ENCODE results near the gene KCNJ3.

DNA sequence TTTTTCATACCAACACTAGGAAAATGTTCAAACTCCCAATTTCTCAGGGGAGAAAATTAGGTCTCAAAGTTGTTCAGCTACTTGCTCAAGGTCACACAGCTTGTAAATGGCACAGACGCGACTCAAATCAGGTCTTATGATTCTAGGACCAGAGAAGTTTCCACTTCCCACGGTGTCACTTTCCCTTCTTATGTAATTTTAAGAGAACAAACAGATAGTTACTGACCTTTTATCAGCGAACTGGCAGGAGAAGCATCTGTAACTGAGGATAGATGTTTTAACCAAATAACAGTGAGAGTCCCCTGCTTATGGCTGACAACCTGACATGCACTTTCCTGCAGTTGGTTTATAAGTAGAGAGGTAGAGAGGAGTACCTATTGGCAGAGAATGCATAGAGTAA lies 2.1 kb upstream of the KCNJ3 start:
- TF ChIP-seq POLR2A (IDR thresholded peaks at IDR 0.05; ENCODE audit: borderline replicate concordance, extremely low read depth, insufficient read depth, insufficient read length) (no peak), CTCF (IDR thresholded peaks at IDR 0.05 in 2 of 3, conservative IDR thresholded peaks at IDR 0.05 in 1 of 3; ENCODE audit: borderline replicate concordance in 1 of 3, insufficient read depth in 1 of 3, low read depth in 2 of 3, low read length in 2 of 3) (no peak), RAD21 (IDR thresholded peaks at IDR 0.05; ENCODE audit: low read depth) (no peak), POLR2AphosphoS5 (IDR thresholded peaks at IDR 0.05; ENCODE audit: low read depth, low read length) (no peak), MAX (IDR thresholded peaks at IDR 0.05) (no peak), EZH2 (IDR thresholded peaks at IDR 0.05) (no peak), YY1 (IDR thresholded peaks at IDR 0.05; ENCODE audit: extremely low read depth, insufficient replicate concordance, low read depth, low read length) (no peak), JUND (IDR thresholded peaks at IDR 0.05) (no peak), SIN3A (IDR thresholded peaks at IDR 0.05; ENCODE audit: low read depth) (no peak), FOSL1 (IDR thresholded peaks at IDR 0.05; ENCODE audit: low read depth) (no peak), EZH2phosphoT487 (IDR thresholded peaks at IDR 0.05; ENCODE audit: borderline replicate concordance) (no peak)
- TF ChIP-seq, protein P1, sequence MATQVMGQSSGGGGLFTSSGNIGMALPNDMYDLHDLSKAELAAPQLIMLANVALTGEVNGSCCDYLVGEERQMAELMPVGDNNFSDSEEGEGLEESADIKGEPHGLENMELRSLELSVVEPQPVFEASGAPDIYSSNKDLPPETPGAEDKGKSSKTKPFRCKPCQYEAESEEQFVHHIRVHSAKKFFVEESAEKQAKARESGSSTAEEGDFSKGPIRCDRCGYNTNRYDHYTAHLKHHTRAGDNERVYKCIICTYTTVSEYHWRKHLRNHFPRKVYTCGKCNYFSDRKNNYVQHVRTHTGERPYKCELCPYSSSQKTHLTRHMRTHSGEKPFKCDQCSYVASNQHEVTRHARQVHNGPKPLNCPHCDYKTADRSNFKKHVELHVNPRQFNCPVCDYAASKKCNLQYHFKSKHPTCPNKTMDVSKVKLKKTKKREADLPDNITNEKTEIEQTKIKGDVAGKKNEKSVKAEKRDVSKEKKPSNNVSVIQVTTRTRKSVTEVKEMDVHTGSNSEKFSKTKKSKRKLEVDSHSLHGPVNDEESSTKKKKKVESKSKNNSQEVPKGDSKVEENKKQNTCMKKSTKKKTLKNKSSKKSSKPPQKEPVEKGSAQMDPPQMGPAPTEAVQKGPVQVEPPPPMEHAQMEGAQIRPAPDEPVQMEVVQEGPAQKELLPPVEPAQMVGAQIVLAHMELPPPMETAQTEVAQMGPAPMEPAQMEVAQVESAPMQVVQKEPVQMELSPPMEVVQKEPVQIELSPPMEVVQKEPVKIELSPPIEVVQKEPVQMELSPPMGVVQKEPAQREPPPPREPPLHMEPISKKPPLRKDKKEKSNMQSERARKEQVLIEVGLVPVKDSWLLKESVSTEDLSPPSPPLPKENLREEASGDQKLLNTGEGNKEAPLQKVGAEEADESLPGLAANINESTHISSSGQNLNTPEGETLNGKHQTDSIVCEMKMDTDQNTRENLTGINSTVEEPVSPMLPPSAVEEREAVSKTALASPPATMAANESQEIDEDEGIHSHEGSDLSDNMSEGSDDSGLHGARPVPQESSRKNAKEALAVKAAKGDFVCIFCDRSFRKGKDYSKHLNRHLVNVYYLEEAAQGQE (IDR thresholded peaks at IDR 0.05; ENCODE audit: low read depth), result no peak
